Skeletal muscle cell (primary cell): ENCODE measurements around the gene RSPH3.
A peak's percentile ranks its signal among the peaks of the same experiment; 100 is the strongest.
"Not testable (repeated sequence)": the region's sequence is repeated elsewhere in the genome, so short reads cannot be mapped to it uniquely, and the experiment has no call there.

Source experiments
- DNase-seq: peaks from one replicate; pipeline ENCODE4 v3.0.0-alpha.2; 2010; ENCODE audit warnings: low read depth
- H3K4me3 ChIP-seq: 2 replicates; pipeline ENCODE4 v1.5.1; 2011; ENCODE audit warnings: low read depth, mild to moderate bottlenecking, control low read depth, low read length, moderate library complexity

Gene RSPH3, protein sequence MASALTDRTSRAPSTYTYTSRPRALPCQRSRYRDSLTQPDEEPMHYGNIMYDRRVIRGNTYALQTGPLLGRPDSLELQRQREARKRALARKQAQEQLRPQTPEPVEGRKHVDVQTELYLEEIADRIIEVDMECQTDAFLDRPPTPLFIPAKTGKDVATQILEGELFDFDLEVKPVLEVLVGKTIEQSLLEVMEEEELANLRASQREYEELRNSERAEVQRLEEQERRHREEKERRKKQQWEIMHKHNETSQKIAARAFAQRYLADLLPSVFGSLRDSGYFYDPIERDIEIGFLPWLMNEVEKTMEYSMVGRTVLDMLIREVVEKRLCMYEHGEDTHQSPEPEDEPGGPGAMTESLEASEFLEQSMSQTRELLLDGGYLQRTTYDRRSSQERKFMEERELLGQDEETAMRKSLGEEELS

DNA sequence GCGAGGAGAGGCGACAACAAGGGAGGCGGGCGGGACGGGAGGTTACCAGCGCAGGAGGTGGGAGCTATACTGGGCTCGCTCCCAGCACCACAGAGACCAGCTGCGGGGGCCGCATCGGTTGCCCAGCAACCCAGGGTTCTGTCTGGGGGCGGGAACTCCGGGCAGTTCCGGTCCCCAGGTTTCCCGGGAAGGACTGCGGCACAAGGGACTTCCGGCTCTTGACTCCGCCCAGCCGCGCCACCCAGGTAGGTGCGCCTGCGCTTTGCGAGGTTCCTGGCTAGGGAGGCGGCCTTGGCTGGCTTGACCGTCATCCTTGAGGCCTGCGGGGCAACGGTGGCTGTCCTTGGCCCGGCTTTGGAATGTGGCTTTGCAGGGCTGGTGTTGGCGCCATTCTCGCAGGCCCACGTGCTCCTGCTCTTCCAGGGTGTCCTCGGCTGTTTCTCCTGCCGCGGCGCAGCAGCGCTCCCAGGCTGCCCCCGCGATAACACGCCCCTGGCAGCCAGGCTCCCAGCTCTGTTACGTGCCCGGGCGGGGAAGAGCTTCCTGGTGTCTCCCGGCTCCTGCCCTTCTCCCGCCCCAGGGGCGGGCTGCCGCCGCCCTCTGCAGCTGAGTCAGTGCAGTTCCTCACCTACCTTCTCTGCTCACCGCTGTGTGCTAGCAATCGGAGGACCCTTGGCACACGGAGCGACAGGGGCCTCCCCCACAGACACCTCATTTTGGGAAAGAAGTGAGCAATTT is at the start of gene RSPH3:
Gene RSPH3 (minus strand): TSS at position 537 of the 738 bp plus-strand sequence. CDS start 652 bp downstream, outside the sequence.
- DNase-seq: peak; percentile 71
- peak within 1 kb of the TSS; percentile 79 for H3K4me3 ChIP-seq

- no peak overlapping the region for H3K4me3 ChIP-seq
- no peak for DNase-seq
Observed at GRCh38 chr6:159047891-159048685, 48.1 kb upstream of the RSPH3 start.

DNA sequence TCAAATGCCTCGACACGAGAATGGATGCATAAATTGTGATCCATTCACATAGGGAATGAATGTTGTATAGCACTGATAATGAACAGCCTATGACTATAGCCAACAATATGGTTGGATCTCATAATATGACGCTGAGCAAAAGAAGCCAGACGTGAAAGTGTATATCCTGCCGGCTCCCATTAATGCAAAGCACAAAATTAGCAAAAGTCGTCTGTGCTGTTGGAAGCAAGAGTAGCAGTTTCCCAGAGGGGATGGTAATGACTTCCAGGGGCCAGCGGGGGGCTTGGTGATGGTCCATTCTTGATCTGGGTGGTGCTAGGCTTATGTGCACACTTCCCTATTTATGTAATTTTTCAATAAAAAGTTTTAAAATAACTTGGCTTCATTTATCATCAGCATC is 45.8 kb upstream of the RSPH3 start:
- no peak overlapping the region for H3K4me3 ChIP-seq
- no peak for DNase-seq

DNA sequence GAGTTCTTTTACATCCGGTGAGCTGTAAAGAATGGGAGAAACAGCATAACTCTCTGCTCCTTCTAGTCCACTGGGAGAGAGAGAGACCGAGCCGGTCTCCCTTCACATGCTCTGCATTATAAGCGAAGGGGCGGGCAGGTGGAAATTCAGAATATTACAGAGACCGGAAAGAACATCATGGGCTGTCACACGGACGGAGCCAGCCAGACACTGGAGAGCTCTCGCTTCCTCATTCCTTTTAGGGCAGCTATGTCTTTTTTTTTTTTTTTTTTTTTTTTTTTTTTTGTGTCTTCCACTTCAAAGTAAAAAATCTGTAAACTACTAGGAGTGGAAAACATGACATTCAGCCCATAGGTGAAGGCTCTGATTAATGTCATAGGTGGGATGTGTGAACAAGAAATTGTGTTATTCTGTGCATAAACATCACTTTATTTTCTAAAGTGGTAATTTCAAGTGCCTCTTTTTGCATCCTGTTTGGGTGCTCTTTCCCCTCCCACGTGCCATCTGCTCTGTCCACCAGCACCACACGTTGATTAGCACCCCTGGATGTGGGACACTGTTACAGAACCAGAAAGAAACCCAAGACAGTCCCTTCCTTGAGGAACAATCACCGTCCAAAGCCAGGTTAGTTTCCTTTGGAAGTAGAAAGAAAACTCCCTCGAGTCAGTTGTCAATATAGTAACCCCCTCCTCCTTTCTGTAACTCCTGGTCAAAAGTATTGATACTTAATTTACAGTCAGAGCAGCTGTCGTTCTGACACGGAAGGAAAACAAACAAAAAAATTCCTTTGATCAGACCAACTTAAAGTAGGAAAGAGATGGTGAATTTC is 45.1 kb upstream of the RSPH3 start, which contains the start of gene TAGAP:
Gene TAGAP (minus strand): TSS at position 93 of the 829 bp plus-strand sequence. CDS start 845 bp downstream, outside the sequence.
- DNase-seq: no peak
- no peak within 1 kb of the TSS for H3K4me3 ChIP-seq

GRCh38 chr6:159043947-159044346 is 43.9 kb upstream of the RSPH3 start:
- H3K4me3 ChIP-seq: no peak overlapping the region
- no peak for DNase-seq

- DNase-seq: no peak
- no peak overlapping the region for H3K4me3 ChIP-seq
Observed at GRCh38 chr6:159043251-159043650, 43.2 kb upstream of the RSPH3 start.

DNA sequence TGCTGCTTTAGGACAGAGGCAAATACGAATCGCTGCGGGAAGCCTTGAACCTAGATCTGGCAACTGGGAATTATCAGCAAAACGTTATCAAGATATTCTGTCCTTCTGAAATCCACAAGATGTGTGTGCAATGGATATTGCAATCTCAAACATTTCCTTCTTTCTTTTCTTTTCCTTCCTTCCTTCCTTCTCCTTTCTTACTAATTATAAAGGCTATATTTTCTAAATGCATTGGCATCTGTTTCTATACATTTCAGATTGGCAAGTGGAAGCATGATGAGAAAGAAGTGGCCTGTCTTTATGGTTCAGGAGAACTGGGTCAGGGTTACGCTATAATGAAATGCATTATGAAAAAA is 42.8 kb upstream of the RSPH3 start:
- no peak for DNase-seq
- no peak overlapping the region for H3K4me3 ChIP-seq

- no peak for DNase-seq
- no peak overlapping the region for H3K4me3 ChIP-seq
Observed at GRCh38 chr6:159042003-159042825, 42.2 kb upstream of the RSPH3 start.

GRCh38 chr6:159041181-159041580 is 41.2 kb upstream of the RSPH3 start:
- H3K4me3 ChIP-seq: no peak overlapping the region

GRCh38 chr6:159039885-159040258 is 39.9 kb upstream of the RSPH3 start:
- no peak for DNase-seq
- H3K4me3 ChIP-seq: no peak overlapping the region

More at GRCh38 chr6:159041181-159041580, 41.2 kb upstream of the RSPH3 start:
- DNase-seq: no peak

DNA sequence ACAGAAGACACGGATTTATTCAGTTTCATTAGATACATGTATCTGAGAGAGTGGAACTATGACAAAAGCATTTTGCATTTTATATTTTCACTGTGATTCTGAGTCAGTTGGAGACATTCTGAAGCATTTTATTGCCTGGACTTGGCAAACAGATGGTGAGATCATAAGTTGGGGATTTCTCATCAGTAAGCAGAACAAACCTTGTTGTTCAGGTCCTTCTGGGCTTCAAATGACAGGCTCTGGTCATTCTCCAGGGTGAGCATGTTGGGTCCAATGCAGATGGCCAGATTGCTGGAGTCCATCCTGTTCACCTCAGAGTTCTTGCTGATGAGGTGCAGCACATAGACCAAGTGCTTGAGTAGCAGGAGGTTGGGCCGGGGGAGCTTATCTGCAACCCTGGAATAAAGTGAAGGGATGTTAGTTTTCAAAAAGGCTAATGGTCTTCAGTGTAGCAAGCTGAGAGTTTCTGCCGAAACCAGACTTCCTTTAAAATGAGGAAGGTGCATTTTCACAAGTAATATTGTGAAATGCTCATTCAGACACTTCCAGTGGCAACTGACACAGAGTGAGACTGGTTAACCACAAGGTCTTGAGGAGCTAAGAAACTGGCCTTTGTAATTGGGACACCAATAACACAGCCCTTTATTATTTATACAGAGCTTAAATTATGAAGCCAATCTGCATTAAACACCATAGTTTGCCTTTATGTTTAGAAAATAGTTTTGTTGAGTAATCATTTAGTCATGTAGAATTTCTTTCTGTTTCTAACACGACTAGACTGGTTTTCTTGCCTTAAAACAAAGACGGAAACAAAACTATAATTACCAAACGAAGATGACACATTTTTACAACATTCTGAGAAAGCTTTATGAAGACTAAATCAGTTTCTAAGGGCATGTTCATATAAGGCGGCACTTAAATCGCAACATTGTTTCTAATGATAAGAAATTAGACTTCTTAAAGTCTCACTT is 39.2 kb upstream of the RSPH3 start:
- DNase-seq: peak; percentile 26
- no peak overlapping the region for H3K4me3 ChIP-seq

DNA sequence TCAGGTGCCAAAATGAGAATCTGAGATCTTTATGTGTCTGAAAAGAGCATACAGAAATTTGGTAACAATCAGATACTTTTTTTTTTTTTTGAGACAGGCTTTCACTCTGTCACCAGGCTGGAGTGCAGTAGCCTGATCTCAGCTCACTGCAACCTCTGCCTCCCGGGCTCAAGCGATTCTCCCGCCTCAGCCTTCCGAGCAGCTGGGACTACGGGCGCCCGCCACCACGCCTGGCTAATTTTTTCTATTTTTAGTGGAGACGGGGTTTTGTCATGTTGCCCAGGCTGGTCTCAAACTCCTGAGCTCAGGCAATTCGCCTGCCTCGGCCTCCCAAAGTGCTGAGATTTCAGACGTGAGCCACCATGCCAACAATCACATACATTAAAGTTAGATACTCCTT is 38.3 kb upstream of the RSPH3 start:
- H3K4me3 ChIP-seq, DNase-seq: not testable (repeated sequence)

DNA sequence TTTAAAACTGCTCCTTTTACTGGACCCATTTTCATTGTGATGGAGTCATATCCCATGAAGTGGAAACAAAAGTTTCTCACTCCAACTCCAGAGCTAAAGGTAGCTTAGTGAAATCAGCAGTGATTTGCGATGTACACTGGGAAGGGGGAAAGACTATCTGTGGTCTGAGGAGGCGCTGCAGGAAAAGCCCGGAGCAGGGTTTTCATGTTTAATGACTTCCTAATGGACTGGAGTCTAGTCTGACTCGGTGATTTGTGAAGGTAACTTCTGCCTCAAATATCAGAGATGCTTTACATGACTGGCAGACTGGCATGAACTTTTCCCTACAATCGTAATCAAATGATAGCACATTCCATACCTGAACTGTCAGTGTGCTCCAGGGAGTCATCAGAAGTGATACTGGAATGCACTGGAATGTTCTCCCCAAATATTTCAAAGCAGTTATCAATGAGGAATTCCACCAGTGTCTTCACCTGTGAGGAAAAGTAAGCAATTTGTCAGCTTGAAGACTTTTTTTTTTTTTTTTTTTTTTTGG is 37.8 kb upstream of the RSPH3 start:
- DNase-seq: no peak
- no peak overlapping the region for H3K4me3 ChIP-seq

- no peak overlapping the region for H3K4me3 ChIP-seq
- no peak for DNase-seq
Observed at GRCh38 chr6:159036673-159037072, 36.7 kb upstream of the RSPH3 start.

DNA sequence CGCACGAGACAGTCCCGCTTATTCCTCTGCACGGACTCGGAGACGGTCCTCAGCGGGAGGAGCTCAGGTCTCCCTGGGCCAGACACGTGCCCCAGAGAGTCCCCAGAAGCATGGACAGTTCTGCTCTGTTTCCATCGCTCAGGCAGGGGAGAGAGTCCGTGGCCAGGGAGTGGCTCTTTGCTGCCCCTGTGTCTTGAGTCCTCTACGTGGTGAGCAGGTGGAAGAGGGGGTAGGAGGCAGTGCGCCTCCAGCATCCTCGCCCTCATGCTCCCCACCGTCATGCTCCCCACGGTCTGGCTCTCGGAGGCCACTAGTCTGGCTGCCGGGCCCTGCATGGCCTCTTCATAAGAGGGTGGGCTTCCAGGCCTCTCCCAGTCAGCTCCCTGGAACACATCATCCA is 35.9 kb upstream of the RSPH3 start:
- H3K4me3 ChIP-seq: no peak overlapping the region
- DNase-seq: no peak

GRCh38 chr6:159033160-159034049 is 33.4 kb upstream of the RSPH3 start:
- DNase-seq: no peak
- no peak overlapping the region for H3K4me3 ChIP-seq
